Measurements from ENCODE around the gene TTC39C.

TTC39C gene

DNA sequence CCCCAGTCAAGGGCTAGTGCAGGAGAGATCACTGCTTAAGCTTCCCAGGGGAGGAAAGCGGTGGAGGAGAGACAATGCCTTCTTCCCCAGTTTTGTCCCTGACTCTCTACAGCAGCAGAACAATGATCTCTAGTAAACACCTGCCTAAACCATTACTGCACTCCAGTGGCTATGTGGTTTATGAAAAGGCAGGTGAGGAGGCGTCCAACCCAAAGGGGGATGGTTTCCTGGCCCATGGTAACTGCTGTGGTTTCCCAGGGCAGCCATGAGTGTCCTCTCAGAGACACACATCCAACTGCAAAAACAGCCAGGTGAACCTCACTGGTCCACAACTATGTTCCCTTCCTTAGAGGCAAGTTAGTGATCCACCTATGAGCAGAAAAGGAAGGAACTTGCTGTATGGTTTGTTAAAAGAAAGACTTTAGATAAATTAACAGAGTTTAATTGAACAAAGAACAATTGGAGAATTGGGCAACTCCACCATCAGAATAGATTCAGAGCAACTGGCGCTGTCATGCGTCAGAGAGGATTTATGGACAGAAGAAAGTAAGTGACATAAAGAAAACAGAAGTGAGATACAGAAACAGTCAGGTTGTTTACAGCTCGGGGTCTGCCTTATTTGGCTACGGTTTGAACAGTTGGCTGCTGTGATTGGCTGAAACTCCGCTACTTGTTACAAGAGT, 4.8 kb upstream of the TTC39C start:
- DNase-seq (ENCODE audit: low read depth in 1 of 2, low spot score in 1 of 2) = no peak

DNA sequence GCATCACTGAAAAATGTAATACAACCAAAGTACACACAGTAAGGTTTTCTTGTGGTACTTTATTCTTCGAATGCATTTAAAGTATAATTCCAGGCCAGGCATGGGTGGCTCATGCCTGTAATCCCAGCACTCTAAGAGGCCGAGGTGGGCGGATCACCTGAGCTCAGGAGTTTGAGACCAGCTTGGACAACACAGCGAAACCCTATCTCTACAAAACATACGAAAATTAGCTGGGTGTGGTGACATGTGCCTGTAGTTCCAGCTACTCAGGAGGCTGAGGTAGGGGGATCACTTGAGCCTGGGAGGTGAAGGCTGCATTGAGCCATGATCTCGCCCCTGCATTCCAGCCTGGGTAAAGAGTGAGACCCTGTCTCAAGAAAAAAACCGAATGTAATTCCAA, 3.9 kb upstream of the TTC39C start:
- TF ChIP-seq SPI1 (IDR thresholded peaks at IDR 0.05; ENCODE audit: borderline replicate concordance, low read depth) (no peak), GABPA (IDR thresholded peaks at IDR 0.05; ENCODE audit: low read depth) (no peak), POLR2AphosphoS5 (IDR thresholded peaks at IDR 0.05; ENCODE audit: low read depth) (no peak)
- TF ChIP-seq, protein P1, sequence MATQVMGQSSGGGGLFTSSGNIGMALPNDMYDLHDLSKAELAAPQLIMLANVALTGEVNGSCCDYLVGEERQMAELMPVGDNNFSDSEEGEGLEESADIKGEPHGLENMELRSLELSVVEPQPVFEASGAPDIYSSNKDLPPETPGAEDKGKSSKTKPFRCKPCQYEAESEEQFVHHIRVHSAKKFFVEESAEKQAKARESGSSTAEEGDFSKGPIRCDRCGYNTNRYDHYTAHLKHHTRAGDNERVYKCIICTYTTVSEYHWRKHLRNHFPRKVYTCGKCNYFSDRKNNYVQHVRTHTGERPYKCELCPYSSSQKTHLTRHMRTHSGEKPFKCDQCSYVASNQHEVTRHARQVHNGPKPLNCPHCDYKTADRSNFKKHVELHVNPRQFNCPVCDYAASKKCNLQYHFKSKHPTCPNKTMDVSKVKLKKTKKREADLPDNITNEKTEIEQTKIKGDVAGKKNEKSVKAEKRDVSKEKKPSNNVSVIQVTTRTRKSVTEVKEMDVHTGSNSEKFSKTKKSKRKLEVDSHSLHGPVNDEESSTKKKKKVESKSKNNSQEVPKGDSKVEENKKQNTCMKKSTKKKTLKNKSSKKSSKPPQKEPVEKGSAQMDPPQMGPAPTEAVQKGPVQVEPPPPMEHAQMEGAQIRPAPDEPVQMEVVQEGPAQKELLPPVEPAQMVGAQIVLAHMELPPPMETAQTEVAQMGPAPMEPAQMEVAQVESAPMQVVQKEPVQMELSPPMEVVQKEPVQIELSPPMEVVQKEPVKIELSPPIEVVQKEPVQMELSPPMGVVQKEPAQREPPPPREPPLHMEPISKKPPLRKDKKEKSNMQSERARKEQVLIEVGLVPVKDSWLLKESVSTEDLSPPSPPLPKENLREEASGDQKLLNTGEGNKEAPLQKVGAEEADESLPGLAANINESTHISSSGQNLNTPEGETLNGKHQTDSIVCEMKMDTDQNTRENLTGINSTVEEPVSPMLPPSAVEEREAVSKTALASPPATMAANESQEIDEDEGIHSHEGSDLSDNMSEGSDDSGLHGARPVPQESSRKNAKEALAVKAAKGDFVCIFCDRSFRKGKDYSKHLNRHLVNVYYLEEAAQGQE (IDR thresholded peaks at IDR 0.05; ENCODE audit: insufficient replicate concordance, low read depth) = no peak
- TF ChIP-seq, protein P2, sequence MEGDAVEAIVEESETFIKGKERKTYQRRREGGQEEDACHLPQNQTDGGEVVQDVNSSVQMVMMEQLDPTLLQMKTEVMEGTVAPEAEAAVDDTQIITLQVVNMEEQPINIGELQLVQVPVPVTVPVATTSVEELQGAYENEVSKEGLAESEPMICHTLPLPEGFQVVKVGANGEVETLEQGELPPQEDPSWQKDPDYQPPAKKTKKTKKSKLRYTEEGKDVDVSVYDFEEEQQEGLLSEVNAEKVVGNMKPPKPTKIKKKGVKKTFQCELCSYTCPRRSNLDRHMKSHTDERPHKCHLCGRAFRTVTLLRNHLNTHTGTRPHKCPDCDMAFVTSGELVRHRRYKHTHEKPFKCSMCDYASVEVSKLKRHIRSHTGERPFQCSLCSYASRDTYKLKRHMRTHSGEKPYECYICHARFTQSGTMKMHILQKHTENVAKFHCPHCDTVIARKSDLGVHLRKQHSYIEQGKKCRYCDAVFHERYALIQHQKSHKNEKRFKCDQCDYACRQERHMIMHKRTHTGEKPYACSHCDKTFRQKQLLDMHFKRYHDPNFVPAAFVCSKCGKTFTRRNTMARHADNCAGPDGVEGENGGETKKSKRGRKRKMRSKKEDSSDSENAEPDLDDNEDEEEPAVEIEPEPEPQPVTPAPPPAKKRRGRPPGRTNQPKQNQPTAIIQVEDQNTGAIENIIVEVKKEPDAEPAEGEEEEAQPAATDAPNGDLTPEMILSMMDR (IDR thresholded peaks at IDR 0.05; ENCODE audit: insufficient read depth, low read length) = no peak
- Histone ChIP-seq H3K27ac (replicated peaks) (no peak overlapping the region), H3K4me3 (replicated peaks; ENCODE audit: insufficient read depth, low read length) (no peak overlapping the region)

More for the DNA sequence above, 4.8 kb upstream of the TTC39C start:
- no peak overlapping the region for H3K4me3 ChIP-seq (replicated peaks; ENCODE audit: insufficient read depth, low read length)
- TF ChIP-seq POLR2AphosphoS5 (IDR thresholded peaks at IDR 0.05; ENCODE audit: low read depth) = no peak
- TF ChIP-seq GABPA (IDR thresholded peaks at IDR 0.05; ENCODE audit: low read depth) = no peak
- TF ChIP-seq, protein P2 (IDR thresholded peaks at IDR 0.05; ENCODE audit: insufficient read depth, low read length) = no peak
- TF ChIP-seq, protein P1 (IDR thresholded peaks at IDR 0.05; ENCODE audit: insufficient replicate concordance, low read depth) = no peak
- TF ChIP-seq SPI1 (IDR thresholded peaks at IDR 0.05; ENCODE audit: borderline replicate concordance, low read depth) = no peak
- no peak overlapping the region for H3K27ac ChIP-seq (replicated peaks)
- no peaks in the 10 kb centered on the region for H3K27me3 ChIP-seq (ENCODE audit: insufficient read depth, poor library complexity, severe bottlenecking)

GRCh38 chr18:24011123-24011917, 3.2 kb upstream of the TTC39C start:
- TF ChIP-seq, protein P1 (IDR thresholded peaks at IDR 0.05; ENCODE audit: insufficient replicate concordance, low read depth) = no peak
- peak; percentile 79 for TF ChIP-seq SPI1 (IDR thresholded peaks at IDR 0.05; ENCODE audit: borderline replicate concordance, low read depth)
- TF ChIP-seq, protein P2 (IDR thresholded peaks at IDR 0.05; ENCODE audit: insufficient read depth, low read length) = no peak
- H3K27me3 ChIP-seq (ENCODE audit: insufficient read depth, poor library complexity, severe bottlenecking) = no peaks in the 10 kb centered on the region
- no peak overlapping the region for H3K27ac ChIP-seq (replicated peaks)
- H3K4me3 ChIP-seq (replicated peaks; ENCODE audit: insufficient read depth, low read length) = no peak overlapping the region
- DNase-seq (ENCODE audit: low read depth in 1 of 2, low spot score in 1 of 2) = no peak

More for the DNA sequence above, 3.9 kb upstream of the TTC39C start:
- DNase-seq (ENCODE audit: low read depth in 1 of 2, low spot score in 1 of 2) = no peak
- no peaks in the 10 kb centered on the region for H3K27me3 ChIP-seq (ENCODE audit: insufficient read depth, poor library complexity, severe bottlenecking)
